Immature natural killer cell (primary cell): ENCODE data around the gene PHACTR1. TPM values are rescaled to one million over a fixed set of nuclear protein-coding genes. Genes with fewer than 3 reads are reported as not detected.
"Not testable (repeated sequence)": the region's sequence is repeated elsewhere in the genome, so short reads cannot be mapped to it uniquely, and the experiment has no call there.

ENCODE experiments used
- DNase-seq, 3 donors: peaks; one replicate each; pipeline ENCODE4 v3.0.0; 2022; ENCODE audit warnings: mixed read lengths in 1 of 3
- H3K27ac Mint-ChIP-seq, 6 donors: one replicate each; pipeline ENCODE4 v1.8.0; 2020; ENCODE audit warnings: mixed read lengths in 6 of 6, mild to moderate bottlenecking in 5 of 6, inconsistent platforms in 4 of 6, moderate library complexity in 3 of 6
- H3K27me3 Mint-ChIP-seq, 3 donors: one replicate each; pipeline ENCODE4 v1.8.0; 2020 to 2021; ENCODE audit warnings: low read depth in 3 of 3, mild to moderate bottlenecking in 3 of 3, mixed read lengths in 3 of 3, moderate library complexity in 3 of 3, inconsistent platforms in 1 of 3
- H3K36me3 Mint-ChIP-seq, 3 donors: one replicate each; pipeline ENCODE4 v1.8.0; 2020; ENCODE audit warnings: mixed read lengths in 3 of 3, inconsistent platforms in 2 of 3, mild to moderate bottlenecking in 2 of 3
- H3K4me1 Mint-ChIP-seq, 2 donors: one replicate each; pipeline ENCODE4 v1.8.0; 2020; ENCODE audit warnings: inconsistent platforms in 2 of 2, mild to moderate bottlenecking in 2 of 2, mixed read lengths in 2 of 2, moderate library complexity in 1 of 2
- H3K4me3 Mint-ChIP-seq, 5 donors: one replicate each; pipeline ENCODE4 v1.8.0; 2020; ENCODE audit warnings: mild to moderate bottlenecking in 5 of 5, mixed read lengths in 5 of 5, inconsistent platforms in 3 of 5, moderate library complexity in 3 of 5
- H3K9me3 Mint-ChIP-seq, 6 donors: one replicate each; pipeline ENCODE4 v1.8.0; 2020; ENCODE audit warnings: mild to moderate bottlenecking in 6 of 6, mixed read lengths in 6 of 6, inconsistent platforms in 4 of 6, moderate library complexity in 3 of 6
- polyA plus RNA-seq, 3 donors: library from polyadenylated mRNA; unstranded; fragments of 300-500 nt; fragmentation: Illumina TruSeq; gene quantifications; one replicate each; pipeline ENCODE4 v1.2.3, GENCODE V29; 2021

Gene PHACTR1
- polyA plus RNA-seq, 3 donors from 2014 or later = 0.41 to 1.1 (median 0.43) TPM

GRCh38 chr6:13131935-13132661 lies 415.5 kb downstream of the PHACTR1 start:
- H3K27ac Mint-ChIP-seq = no peak overlapping the region
- no peaks in the 10 kb centered on the region for H3K36me3 Mint-ChIP-seq
- peaks cover 0 to 4% (median 0%) of the 10 kb centered on the region in 6 donors for H3K9me3 Mint-ChIP-seq
- H3K4me1 Mint-ChIP-seq = no peaks in the 10 kb centered on the region
- DNase-seq = no peak
- peaks cover 2 to 6% (median 3%) of the 10 kb centered on the region in 3 donors for H3K27me3 Mint-ChIP-seq
- no peak overlapping the region for H3K4me3 Mint-ChIP-seq

- H3K4me3 Mint-ChIP-seq, H3K4me1 Mint-ChIP-seq, H3K36me3 Mint-ChIP-seq, H3K9me3 Mint-ChIP-seq, H3K27ac Mint-ChIP-seq, H3K27me3 Mint-ChIP-seq, DNase-seq: not testable (repeated sequence)
Observed at GRCh38 chr6:13133894-13134293, 417.3 kb downstream of the PHACTR1 start.

- peaks cover 0 to 3% (median 0%) of the 10 kb centered on the region in 6 donors for H3K9me3 Mint-ChIP-seq
- no peaks in the 10 kb centered on the region for H3K36me3 Mint-ChIP-seq
- no peak overlapping the region for H3K27ac Mint-ChIP-seq
- peaks cover 0 to 6% (median 1%) of the 10 kb centered on the region in 3 donors for H3K27me3 Mint-ChIP-seq
- H3K4me3 Mint-ChIP-seq = no peak overlapping the region
- no peaks in the 10 kb centered on the region for H3K4me1 Mint-ChIP-seq
- no peak for DNase-seq
Observed at GRCh38 chr6:13135152-13135551, 418.6 kb downstream of the PHACTR1 start.

- no peak overlapping the region for H3K27ac Mint-ChIP-seq
- no peaks in the 10 kb centered on the region for H3K4me1 Mint-ChIP-seq
- no peak overlapping the region for H3K4me3 Mint-ChIP-seq
- peaks cover 2 to 4% (median 3%) of the 10 kb centered on the region in 3 donors for H3K27me3 Mint-ChIP-seq
- H3K36me3 Mint-ChIP-seq = peaks cover 0 to 5% (median 0%) of the 10 kb centered on the region in 3 donors
- DNase-seq = no peak
- H3K9me3 Mint-ChIP-seq = no peaks in the 10 kb centered on the region
Observed at GRCh38 chr6:13139119-13139518, 422.6 kb downstream of the PHACTR1 start.

GRCh38 chr6:13140980-13141379 lies 424.4 kb downstream of the PHACTR1 start:
- Mint-ChIP-seq H3K27ac (no peak overlapping the region), H3K36me3 (peaks cover 0 to 5% (median 0%) of the 10 kb centered on the region in 3 donors), H3K4me3 (no peak overlapping the region)

GRCh38 chr6:13141387-13141786 lies 424.8 kb downstream of the PHACTR1 start:
- no peak overlapping the region for H3K4me3 Mint-ChIP-seq
- peaks cover 9 to 13% of the 10 kb centered on the region in 2 donors for H3K4me1 Mint-ChIP-seq
- H3K27me3 Mint-ChIP-seq = peaks cover 2 to 4% (median 3%) of the 10 kb centered on the region in 3 donors
- no peak for DNase-seq
- no peak overlapping the region for H3K27ac Mint-ChIP-seq
- H3K36me3 Mint-ChIP-seq = peaks cover 0 to 5% (median 0%) of the 10 kb centered on the region in 3 donors
- H3K9me3 Mint-ChIP-seq = no peaks in the 10 kb centered on the region

More at GRCh38 chr6:13140980-13141379, 424.4 kb downstream of the PHACTR1 start:
- no peak for DNase-seq
- Mint-ChIP-seq H3K4me1 (peaks cover 9 to 10% of the 10 kb centered on the region in 2 donors), H3K9me3 (no peaks in the 10 kb centered on the region), H3K27me3 (peaks cover 2 to 4% (median 3%) of the 10 kb centered on the region in 3 donors)

GRCh38 chr6:13142611-13143010 lies 426.0 kb downstream of the PHACTR1 start:
- Mint-ChIP-seq H3K4me3 (no peak overlapping the region), H3K27ac (no peak overlapping the region), H3K4me1 (peaks cover 9 to 13% of the 10 kb centered on the region in 2 donors), H3K27me3 (peaks cover 2 to 4% (median 3%) of the 10 kb centered on the region in 3 donors), H3K36me3 (peaks cover 0 to 5% (median 0%) of the 10 kb centered on the region in 3 donors), H3K9me3 (no peaks in the 10 kb centered on the region)
- DNase-seq = no peak

- H3K27ac Mint-ChIP-seq = no peak overlapping the region
- no peak overlapping the region for H3K4me3 Mint-ChIP-seq
- H3K4me1 Mint-ChIP-seq = peaks cover 9 to 13% of the 10 kb centered on the region in 2 donors
- no peak for DNase-seq
- H3K9me3 Mint-ChIP-seq = no peaks in the 10 kb centered on the region
- peaks cover 0 to 4% (median 2%) of the 10 kb centered on the region in 3 donors for H3K27me3 Mint-ChIP-seq
- no peaks in the 10 kb centered on the region for H3K36me3 Mint-ChIP-seq
Observed at GRCh38 chr6:13146442-13146841, 429.9 kb downstream of the PHACTR1 start.

GRCh38 chr6:13147376-13147775 lies 430.8 kb downstream of the PHACTR1 start:
- Mint-ChIP-seq H3K4me1 (peaks cover 9 to 13% of the 10 kb centered on the region in 2 donors), H3K36me3 (no peaks in the 10 kb centered on the region), H3K27me3 (peaks cover 0 to 2% (median 0%) of the 10 kb centered on the region in 3 donors), H3K4me3 (no peak overlapping the region), H3K27ac (no peak overlapping the region), H3K9me3 (no peaks in the 10 kb centered on the region)
- no peak for DNase-seq

- Mint-ChIP-seq H3K36me3 (no peaks in the 10 kb centered on the region), H3K9me3 (no peaks in the 10 kb centered on the region), H3K27me3 (peaks cover 0 to 2% (median 0%) of the 10 kb centered on the region in 3 donors), H3K27ac (no peak overlapping the region), H3K4me3 (no peak overlapping the region), H3K4me1 (peaks cover 9 to 13% of the 10 kb centered on the region in 2 donors)
- no peak for DNase-seq
Observed at GRCh38 chr6:13147782-13148181, 431.2 kb downstream of the PHACTR1 start.

- no peak for DNase-seq
- Mint-ChIP-seq H3K27me3 (peaks cover 0 to 2% (median under 1%) of the 10 kb centered on the region in 3 donors), H3K27ac (no peak overlapping the region), H3K4me1 (no peaks in the 10 kb centered on the region), H3K9me3 (no peaks in the 10 kb centered on the region), H3K36me3 (no peaks in the 10 kb centered on the region), H3K4me3 (no peak overlapping the region)
Observed at GRCh38 chr6:13152764-13153163, 436.2 kb downstream of the PHACTR1 start.

GRCh38 chr6:13156381-13156780 lies 439.8 kb downstream of the PHACTR1 start:
- Mint-ChIP-seq H3K36me3 (no peaks in the 10 kb centered on the region), H3K27ac (no peak overlapping the region), H3K9me3 (no peaks in the 10 kb centered on the region), H3K4me1 (no peaks in the 10 kb centered on the region), H3K27me3 (peaks cover 1 to 4% (median 2%) of the 10 kb centered on the region in 3 donors), H3K4me3 (no peak overlapping the region)
- DNase-seq = no peak

- Mint-ChIP-seq H3K27me3 (peaks cover 1 to 4% (median 2%) of the 10 kb centered on the region in 3 donors), H3K9me3 (no peaks in the 10 kb centered on the region), H3K4me3 (no peak overlapping the region), H3K36me3 (no peaks in the 10 kb centered on the region), H3K4me1 (no peaks in the 10 kb centered on the region), H3K27ac (no peak overlapping the region)
- DNase-seq = no peak
Observed at GRCh38 chr6:13157293-13157692, 440.7 kb downstream of the PHACTR1 start.

GRCh38 chr6:13159300-13159699 lies 442.7 kb downstream of the PHACTR1 start:
- H3K4me1 Mint-ChIP-seq = peaks cover 4 to 6% of the 10 kb centered on the region in 2 donors
- DNase-seq = no peak
- H3K9me3 Mint-ChIP-seq = no peaks in the 10 kb centered on the region
- H3K4me3 Mint-ChIP-seq = no peak overlapping the region
- peaks cover 1 to 4% (median 2%) of the 10 kb centered on the region in 3 donors for H3K27me3 Mint-ChIP-seq
- H3K36me3 Mint-ChIP-seq = no peaks in the 10 kb centered on the region
- no peak overlapping the region for H3K27ac Mint-ChIP-seq

- H3K4me1 Mint-ChIP-seq, H3K27ac Mint-ChIP-seq, H3K36me3 Mint-ChIP-seq, DNase-seq, H3K4me3 Mint-ChIP-seq, H3K9me3 Mint-ChIP-seq, H3K27me3 Mint-ChIP-seq: not testable (repeated sequence)
Observed at GRCh38 chr6:13159822-13160221, 443.3 kb downstream of the PHACTR1 start.
